Stimulated activated naive CD4-positive, alpha-beta T cell treated with Interleukin-2 at 50 U/mL for 16 hours (primary cell): ENCODE data around the gene USF3.

Experiments
- DNase-seq: peaks from one replicate; lab custom pipeline; 2025; lab: John Stamatoyannopoulos, UW

USF3 gene

DNA sequence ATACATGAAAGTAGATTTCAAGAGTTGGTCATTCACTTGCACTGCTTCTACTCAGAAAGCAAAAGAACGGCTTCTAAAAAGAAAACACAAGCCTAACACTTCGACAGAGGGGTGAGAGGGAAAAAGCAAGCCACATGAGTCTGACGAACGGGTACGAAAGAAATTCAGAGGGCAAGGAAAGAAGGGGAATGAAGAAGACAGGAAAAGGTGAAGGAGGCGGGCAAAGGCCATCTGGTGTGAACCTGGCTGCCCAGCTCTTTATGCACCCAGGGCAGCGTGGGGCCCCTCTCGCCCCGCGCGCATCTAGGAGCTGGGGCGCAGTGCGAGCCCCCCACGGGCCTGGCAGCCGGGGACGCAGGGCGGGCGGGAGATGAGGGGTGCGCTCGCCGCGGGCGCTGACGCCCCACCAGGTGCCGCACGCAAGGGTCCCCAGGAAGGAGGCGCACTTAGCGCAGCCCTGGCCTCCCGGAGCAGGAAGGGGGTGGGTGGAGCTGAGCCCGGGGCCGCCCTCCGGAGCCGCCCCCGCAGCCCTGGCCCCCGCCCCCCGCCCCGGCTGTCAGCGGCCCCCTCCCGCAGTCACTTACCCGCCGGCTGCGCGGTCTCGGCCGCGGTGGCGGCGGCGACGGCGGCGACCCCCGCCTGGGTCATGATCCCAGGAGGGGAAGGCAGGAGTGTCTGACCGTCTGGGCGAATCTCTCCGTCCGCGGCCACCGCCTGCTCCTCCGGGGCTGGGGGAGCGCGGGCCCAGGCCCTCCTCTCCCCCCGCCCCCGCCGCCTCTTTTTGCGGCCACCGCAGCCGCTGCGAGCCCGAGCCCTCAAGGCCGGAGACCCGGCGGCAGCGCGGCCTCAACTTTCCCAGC is at the start of gene USF3:
Gene USF3, minus strand, starts transcription at position 857 of the 860 bp plus-strand sequence. CDS start 21,764 bp downstream, outside the sequence.
- peak; percentile 80 for DNase-seq

- peak; percentile 91 for DNase-seq
Observed at GRCh38 chr3:113745756-113746547, 49.5 kb upstream of the USF3 start, which contains the start of gene NAA50. Gene NAA50 (minus strand): TSS chr3:113746249. CDS start chr3:113745949, 300 bp downstream.

GRCh38 chr3:113744941-113745755 is 48.7 kb upstream of the USF3 start:
- DNase-seq, result peak; percentile 83

DNA sequence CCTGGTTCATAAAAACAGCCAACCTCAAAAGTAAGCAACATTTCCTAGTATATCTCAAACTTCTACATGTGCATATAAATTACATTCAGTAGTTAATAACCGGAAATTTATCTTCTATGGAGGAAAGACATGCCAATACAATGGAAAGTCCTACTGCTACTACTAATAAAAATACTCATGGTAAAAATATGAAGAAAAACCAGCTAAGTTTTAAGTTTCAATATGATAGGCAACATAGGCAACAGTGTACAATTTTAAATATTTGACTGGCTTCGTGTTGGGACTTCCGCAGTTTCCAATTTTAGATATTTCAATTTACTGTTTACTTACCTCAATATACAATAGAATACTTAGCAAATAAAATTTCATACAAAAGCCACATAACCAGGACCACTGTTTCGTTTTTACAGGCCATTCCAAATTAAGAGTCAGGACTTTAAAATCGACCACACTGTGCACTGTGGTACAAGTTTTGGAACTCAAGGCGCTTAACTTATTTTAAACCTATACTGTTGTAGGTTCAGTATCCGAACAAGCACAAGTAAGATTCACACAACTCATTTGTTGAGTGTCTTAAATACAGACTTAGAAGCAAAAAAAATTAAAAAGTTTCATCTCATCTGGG is 46.7 kb upstream of the USF3 start:
- no peak for DNase-seq

- DNase-seq, result no peak
Observed at GRCh38 chr3:113741620-113742019, 45.2 kb upstream of the USF3 start.

DNA sequence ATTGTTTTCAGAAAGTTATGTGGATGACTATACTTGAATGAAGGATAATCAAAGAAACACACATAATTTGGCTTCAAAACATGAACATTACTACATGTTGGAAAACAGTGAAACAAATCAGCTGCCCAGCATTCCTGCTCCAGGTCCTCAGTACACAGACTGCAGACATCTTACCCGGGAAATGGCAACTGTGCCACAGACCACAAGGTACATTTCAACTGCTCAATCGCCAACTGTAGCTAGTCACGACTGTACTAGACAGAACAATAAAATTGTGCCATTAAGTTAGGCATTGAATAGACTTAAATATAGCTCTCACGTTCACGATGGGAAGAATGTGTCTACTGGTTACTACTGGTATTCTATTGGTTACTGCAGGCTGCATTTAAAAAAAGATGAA is 44.6 kb upstream of the USF3 start:
- no peak for DNase-seq

GRCh38 chr3:113736548-113737089 is 40.2 kb upstream of the USF3 start:
- no peak for DNase-seq

DNA sequence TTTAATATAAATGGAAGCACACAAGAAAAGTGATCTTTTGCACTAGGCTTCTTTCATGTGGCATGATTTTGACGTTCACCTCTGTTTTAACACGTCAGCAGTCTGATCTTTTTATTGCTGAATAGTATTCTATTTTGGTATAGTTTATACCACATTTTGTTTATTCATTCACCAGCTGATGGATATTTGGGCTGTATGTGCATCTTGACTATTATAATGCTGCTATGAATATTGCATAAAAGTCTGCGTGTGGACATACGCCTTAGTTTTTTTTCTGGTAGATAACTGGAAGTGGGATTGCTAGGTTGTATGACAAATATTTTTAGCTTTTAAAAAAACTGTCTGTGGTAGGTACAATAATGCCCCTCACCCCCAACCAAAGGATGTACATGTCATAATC is 35.3 kb upstream of the USF3 start:
- DNase-seq, result no peak

DNA sequence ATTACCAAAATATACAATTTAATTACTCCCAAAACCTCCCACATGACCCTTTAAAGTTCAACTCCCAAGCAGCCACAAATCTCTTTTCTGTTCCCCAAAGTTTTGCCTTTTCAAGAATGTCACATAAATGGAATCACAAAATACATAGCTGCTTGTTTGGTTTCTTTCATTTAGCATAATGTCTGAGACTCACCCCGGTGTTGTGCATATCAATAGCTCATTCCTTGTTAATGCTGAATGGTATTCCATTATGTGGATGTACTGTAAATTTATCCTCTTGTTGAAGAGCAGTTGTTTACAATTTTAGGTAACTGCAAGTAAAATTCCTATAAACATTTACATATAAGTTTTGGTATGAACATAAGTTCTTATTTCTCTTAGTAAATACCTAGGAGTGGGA is 34.1 kb upstream of the USF3 start:
- DNase-seq, result no peak

DNA sequence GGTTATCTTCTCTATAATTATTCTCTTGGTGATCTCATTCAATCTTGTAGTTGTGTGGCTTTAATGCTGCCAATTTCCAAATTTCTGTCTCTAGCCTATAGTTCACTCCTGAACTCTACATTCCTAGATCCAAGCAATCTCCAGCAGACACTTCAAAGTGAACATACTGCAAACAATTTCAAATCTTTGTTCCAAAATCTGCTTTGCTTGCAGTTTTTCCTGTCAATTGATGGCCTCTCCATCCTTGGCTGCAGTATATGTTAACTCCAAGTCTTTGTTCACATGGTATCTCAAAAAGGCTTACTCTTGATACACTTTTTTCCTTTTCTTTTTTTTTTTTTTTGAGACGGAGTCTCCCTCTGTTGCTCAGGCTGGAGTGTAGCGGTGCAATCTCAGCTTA is 32.2 kb upstream of the USF3 start:
- no peak for DNase-seq

- no peak for DNase-seq
Observed at GRCh38 chr3:113721636-113722035, 25.2 kb upstream of the USF3 start.

DNA sequence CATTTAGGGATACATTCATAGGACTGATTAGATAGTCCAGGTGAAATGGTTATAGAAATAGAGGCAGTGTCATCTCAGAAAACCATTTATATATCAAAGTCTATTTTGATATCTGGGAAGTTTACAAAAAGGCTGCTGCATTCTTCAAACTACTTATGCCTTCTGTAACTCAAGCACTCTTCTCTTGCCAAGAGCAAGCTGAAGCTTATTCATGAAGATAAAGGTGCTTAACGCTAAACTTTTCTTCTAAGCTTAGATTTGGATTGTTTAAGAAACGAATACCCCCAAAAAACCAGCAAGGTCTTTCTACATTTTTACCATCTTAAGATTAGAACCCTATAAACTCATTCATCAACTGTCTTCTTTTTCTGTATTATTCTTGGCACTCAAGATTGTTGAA is 23.3 kb upstream of the USF3 start:
- no peak for DNase-seq

- DNase-seq, result no peak
Observed at GRCh38 chr3:113719294-113719693, 22.9 kb upstream of the USF3 start.

- DNase-seq, result no peak
Observed at GRCh38 chr3:113717818-113718217, 21.4 kb upstream of the USF3 start.

GRCh38 chr3:113717308-113717707 is 20.9 kb upstream of the USF3 start:
- no peak for DNase-seq

- DNase-seq, result no peak
Observed at GRCh38 chr3:113714702-113715101, 18.3 kb upstream of the USF3 start.

- no peak for DNase-seq
Observed at GRCh38 chr3:113712129-113712528, 15.7 kb upstream of the USF3 start.

GRCh38 chr3:113707835-113708234 is 11.4 kb upstream of the USF3 start:
- no peak for DNase-seq

DNA sequence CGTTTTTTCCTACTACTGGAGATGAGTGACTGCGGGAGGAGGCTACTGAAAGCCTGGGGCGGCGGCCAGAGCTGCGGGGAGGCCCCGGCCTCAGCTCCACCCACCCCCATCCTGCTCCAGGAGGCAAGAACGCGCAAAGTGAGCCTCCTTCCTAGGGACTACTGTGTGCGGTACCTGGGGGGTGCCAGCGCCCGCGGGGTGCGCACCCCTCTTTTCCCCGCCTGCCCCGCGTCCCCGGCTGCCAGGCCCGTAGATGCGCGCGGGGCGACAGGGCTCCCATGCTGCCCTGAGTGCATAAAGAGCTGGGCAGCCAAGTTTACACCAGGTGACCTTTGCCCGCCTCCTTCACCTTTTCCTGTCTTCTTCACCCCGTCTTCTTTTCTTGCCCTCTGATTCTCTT is 2.5 kb upstream of the USF3 start:
- no peak for DNase-seq

- no peak for DNase-seq
Observed at GRCh38 chr3:113698213-113698742, 1.8 kb upstream of the USF3 start.

DNA sequence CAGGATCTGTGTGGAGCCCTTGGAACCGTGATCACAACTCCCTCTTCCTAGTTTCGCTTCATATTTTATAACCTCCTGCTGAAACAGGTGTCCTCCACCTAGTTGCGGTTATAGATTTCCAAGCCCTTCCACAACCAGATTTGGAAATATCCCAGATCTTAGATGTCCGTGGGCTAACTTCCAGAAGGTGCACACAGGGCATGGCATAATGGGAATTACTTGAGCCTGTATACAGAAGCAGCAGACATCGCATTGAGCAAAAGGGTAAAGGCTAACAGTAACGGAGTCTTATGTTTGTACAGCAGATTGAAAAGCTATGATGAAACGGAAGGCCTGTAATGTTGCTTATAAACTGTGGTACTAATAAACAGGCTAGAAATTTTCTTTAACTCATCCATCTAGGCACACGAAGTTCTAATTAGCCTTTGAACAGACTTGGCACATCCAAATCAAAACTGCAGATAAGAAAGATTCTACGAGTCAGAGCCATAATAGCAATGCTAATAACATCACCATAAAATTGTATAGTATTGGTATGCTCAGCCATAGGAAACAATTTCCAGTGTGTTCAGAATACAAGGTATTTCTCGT is 1.2 kb upstream of the USF3 start:
- DNase-seq, result no peak
